Iris pigment epithelial cell (primary cell): Measurements from ENCODE around the gene FADD.
"Not testable (repeated sequence)": the region's sequence is repeated elsewhere in the genome, so short reads cannot be mapped to it uniquely, and the experiment has no call there.

Experiments used
- DNase-seq: peaks from one replicate; pipeline ENCODE4 v3.0.0-alpha.2; 2011; ENCODE audit warnings: low read depth

The FADD gene

GRCh38 chr11:70182266-70182665, 20.8 kb upstream of the FADD start:
- DNase-seq = no peak

- DNase-seq = no peak
Measured at GRCh38 chr11:70183032-70183431, 20.1 kb upstream of the FADD start.

DNA sequence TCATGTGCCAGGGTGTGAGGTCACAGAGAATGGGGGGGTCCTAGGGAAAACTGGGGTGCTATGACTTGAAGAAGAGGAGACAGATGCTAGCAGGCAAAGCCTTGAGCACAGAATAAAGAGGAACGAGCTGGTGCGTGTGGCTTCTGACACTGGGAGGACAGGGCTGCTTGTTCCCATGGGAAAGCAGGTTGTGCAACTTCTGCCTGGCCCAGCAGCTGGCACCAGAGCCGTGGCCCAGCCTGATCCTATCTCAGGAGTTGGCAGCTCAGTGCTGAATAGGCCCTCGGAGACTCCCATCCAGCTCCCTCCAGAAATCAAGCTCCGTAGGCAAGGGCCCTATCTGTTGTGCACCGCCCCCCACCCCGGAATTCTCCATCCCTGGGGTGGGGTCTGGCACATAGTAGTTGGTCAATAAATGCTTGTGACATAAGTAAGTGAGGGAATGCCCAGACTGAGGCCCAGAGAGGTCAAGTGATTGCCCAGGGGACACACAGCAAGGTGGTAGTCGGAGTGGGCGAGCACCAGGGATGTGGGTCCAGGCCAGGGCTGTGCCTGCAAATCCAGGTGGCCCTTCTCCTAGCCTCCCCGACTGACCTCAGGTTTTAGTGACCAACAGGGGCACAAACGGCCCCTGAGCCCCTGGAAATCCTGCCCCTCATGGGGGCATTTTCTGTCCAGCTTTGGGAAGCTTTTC, 19.5 kb upstream of the FADD start:
- DNase-seq = no peak

- no peak for DNase-seq
Measured at GRCh38 chr11:70184396-70184795, 18.7 kb upstream of the FADD start.

DNA sequence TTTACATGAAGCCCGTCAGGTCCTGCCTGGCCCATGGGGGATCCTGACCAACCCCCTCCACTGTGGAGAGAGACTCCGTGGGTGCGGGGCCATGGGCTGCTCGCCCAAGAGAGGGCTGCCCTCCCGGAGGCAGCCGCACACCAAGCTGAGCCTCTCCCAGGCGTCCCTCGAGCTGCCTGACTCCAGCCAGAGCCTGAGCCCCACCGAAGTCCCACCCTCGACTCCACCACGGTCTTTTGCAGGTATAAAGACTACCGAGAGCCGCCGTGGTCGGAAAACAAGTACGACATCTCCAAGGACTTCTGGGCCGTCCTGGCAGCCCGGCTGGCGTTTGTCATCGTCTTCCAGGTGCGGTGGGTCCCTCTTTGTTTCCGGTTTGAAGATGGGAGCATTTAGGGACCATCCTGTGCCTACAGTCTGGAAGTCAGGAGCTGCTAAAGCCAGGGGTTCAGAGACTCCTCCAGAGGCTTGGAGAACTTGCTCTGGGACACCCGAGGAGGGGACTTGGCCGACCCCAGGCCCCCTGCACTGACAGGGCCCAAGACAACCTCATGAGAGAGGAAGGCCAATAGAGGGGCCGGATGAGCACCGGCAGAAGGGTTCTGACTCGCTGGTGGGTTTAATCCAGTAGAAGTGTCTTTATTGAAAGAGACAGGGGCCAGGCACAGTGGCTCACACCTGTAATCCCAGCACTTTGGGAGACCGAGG, 17.6 kb upstream of the FADD start:
- DNase-seq = no peak

DNA sequence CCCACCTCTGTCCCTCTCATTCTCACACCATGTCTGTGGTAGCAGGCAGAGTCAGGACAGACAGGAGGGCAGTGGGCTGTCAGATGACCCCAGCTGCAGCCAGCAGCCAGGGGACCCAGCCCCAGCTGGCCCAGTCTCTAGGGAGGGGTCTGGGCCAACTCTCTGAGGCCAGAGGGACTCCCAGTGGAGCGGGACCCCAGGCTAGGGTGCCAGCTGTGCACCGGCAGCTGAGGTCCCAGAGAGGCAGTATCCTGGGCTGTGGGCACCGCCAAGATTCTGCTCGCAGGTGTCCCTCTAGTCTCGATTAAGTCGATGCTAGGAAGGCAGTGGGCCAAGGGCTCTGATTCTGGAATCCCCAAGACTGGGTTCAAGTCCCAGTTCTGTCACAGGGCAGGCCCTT, 16.7 kb upstream of the FADD start:
- DNase-seq = no peak

- DNase-seq = no peak
Measured at GRCh38 chr11:70186936-70187335, 16.2 kb upstream of the FADD start.

DNA sequence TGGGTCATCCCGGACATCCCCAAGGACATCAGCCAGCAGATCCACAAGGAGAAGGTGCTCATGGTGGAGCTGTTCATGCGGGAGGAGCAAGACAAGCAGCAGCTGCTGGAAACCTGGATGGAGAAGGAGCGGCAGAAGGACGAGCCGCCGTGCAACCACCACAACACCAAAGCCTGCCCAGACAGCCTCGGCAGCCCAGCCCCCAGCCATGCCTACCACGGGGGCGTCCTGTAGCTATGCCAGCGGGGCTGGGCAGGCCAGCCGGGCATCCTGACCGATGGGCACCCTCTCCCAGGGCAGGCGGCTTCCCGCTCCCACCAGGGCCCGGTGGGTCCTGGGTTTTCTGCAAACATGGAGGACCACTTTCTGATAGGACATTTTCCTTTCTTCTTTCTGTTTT, 15.3 kb upstream of the FADD start:
- DNase-seq = no peak

GRCh38 chr11:70189622-70190021, 13.5 kb upstream of the FADD start:
- no peak for DNase-seq

DNA sequence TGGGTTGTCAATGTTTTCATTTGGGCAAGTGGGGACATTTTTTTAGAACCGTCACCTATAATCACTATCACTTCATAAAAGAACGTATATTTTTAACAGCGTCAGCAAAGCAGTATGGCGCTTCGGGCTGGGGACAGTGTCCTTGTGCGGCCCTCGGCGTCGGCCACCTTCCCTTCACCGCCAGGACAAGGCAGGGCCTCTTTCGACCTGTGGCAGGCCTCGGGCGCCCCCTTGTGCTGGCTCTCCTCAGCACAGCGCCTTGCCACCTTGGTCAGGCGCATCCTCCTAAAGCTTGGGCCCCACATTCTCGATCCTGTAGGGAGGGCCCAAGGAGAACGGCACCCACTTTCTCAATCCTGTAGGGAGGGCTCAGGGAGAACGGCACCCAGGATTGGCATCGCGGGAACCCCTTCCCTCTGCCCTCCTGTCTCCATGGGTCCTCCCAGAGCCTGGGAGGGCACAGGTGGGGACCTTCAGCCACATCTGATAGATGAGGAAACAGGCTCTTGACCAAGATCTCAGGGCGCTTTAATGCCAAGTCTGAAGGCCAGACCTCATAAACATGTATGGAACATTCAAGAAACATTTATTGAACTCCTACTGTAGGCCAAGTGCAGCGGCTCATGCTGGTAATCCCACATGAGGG, 11.5 kb upstream of the FADD start:
- DNase-seq = peak; percentile 43

DNA sequence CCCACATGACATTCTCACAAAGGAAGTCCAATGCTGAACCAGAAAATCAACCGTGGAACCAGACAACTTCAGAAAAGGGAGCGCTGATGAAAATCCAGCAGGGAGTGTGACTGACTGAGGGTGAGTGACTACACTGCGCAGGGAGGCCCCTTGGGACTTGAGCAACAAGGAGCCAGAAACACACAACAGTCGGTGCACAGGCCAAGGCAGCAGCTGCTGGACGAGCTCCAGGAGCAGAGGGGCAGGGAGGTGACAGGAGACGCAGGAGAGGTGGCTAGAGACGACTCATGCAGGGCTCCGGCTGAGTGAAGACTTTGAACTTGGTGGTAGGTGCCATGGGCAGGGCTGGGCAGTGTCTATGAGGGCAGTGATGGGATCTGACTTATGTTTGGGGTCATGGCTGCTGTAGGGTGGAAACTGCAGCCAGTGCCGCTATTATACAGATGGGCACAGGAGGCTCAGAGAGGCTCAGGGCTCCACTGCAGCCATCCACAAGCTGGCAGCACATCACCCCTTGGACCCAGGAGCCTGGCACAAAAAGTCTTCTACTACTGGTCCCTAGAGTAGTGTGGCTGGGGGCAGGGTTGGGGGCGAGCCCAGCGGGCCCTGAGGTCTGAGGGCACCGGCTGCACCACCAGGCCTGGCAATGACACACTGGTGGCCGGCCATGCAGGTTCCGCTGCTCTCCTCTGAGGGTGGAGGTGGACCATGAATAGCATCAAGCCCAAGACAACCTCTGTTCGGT, 10.3 kb upstream of the FADD start:
- no peak for DNase-seq

- no peak for DNase-seq
Measured at GRCh38 chr11:70193411-70194292, 9.4 kb upstream of the FADD start.

DNA sequence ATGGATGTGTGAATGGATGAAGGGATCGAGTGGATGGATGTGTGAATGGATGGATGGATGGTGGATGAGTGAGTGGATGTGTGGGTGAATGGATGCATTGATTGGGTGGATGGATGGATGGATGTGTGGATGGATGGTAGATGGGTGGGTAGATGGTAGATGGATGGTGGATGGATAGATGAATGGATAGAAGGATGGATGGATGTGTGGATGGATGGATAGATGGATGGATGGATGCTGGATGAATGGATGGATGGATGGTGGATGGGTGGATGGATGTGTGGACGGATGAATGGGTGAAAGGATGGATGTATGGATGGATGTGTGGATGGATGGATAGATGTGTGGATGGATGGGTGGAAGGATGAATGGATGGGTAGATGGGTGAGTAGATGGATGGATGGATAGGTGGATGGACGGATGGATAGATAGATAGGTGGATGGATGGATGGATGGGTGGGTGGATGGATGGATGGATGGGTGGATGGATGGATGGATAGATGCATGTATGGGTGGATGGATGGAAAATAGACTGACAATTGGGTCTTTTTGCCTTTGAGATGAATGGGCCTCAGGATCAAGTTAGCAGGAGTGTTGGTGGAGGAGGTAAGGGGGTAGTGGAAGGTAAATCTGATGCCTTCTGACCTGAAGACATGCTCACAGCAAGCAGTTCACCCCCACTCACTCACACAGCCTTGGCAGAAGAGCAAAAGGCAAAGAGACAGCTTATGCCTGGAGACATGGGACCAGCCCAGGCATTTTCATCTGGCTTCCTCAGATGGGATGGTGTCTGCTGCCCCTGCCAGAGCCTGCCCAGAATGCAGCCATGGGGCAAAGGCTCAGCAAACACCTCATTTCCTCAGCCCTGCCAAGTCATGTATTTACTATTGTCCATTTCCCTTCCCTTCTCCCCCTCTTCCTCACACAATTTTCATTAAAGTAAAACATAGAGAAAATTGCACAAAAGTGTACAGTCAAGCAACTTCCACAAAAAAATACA, 8.0 kb upstream of the FADD start:
- DNase-seq = no peak

DNA sequence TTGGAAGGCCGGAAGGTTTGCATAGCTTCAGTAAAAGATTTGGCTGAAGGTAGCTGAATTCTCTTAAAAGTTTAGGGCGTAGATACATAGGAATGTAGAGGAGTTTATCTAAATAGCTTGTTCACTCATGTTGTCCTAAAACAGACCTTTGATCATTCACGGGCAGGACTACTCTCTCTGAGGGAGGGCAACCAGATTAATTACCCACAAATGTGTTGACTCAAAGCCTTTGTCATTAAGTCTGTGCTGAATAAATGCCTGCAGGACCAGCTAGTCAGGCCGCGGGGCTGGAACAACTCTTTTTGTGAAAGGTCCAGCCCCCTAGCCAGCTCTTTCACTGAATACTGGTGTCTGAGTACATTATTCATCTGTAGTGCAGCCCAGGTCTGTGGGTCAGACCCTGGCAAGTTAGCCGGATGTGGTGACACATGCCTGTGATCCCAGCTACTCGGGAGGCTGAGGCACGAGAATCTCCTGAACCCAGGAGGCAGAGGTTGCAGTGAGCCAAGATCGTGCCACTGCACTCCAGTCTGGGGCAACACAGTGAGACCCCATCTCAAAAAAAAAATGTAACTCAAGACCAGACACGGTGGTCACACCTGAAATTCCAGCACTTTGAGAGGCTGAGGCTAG, 2.8 kb upstream of the FADD start:
- DNase-seq = no peak

DNA sequence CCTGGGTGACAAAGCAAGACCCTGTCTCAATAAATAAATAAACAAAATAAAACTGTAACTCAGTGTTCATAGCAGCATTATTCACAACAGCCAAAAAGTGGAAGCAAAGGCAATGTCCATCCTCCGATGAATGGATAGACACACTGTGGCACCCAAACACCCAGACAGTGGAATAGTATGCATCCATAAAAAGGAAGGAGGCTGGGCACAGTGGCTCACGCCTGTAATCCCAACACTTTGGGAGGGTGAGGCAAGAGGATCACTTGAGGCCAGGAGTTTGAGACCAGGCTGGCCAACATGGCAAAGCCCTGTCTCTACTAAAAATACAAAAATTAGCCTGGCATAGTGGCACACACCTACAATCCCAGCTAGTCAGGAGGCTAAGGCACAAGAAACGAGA, 2.0 kb upstream of the FADD start:
- not testable (repeated sequence) for DNase-seq

DNA sequence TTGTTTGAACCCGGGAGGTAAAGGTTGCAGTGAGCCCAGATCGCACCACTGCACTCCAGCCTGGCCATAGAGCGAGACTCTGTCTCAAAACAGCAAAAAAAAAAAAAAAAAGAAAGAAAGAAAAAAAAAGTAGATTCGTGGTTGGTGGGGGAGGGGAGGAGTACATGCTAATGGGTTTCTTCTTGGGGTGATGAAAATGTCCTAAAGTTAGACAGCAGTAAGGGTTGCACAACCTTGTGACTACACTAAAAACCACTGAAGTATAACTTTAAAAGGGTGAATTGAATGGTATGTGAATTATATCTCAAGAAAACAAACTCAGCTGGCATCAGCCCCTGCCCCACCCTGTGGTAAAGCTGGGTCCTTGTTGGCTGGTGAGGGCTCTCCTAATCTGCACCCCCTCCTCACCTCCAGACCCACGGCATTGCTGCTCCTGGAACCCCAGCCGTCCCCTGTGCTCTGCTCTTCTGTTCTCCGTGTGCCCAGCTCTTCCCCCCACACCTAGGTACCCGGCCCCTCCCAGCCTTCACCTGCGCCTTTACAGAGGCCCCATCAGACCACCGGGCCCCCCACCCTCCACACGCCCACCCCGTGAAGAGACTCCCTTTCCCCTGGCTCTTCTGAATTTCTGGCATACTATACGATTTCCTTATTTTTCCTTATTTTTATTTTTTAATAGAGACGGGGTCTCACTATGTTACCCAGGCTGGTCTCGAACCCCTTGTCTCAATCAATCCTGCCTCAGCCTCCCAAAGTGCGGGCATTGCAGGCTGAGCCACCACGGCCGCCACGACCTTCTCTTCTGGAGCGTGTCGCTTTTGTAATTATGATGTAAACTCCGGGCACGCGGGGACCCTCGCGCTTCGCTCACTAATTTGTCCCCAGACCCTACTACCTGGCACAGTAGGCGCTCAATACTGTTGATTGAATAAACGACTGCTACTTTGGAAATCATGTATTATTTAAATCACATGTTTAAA, 924 bp upstream of the FADD start:
- peak; percentile 50 for DNase-seq

DNA sequence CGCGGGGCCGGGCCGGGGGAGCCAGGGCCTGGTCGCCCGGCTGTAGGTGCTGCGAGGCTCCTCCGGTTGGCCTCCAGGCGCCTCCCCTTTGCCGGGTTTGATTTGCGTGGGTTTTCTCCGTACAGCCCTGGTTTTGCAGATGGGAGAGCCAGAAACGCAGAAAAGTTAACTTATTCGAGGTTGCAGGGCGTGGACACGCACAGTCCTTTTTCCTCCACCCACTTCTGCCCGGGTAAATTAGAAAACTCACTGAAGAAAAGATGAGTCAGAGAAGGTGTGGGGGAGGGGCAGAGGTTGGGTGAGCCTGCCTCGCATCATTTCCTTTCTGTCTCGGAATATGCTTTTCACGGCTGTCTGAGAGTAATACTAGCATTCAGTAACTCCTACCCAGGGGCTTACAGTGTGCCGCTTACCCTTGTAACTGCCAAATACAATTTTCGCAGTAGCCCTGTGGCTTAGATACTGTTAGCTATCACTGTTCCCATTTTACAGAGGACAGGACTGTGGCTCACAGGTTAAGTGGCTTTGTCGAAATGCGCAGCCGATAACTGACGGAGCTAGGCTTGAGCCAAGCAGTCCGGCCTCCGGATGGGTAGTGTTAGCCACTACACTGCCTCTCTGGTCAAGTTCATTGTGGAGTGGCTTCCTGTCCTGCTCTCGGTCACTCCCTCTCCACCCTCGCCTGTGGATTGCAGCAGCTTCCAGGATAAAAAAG, 812 bp downstream of the FADD start:
- DNase-seq = peak; percentile 92

- DNase-seq = no peak
Measured at GRCh38 chr11:70204466-70204799, 1.3 kb downstream of the FADD start.
